Heart right ventricle (tissue), 16 donors: Measurements from ENCODE around the gene LRR1. TPM values are rescaled to one million over a fixed set of nuclear protein-coding genes. Genes with fewer than 3 reads are reported as not detected.

ENCODE experiments used
- ATAC-seq, 8 donors: fragments of 200-7000 bp; cut with Tn5 transposase; one replicate each; pipeline ENCODE4 v1.9.1; 2020; ENCODE audit warnings: mild to moderate bottlenecking in 8 of 8, moderate library complexity in 8 of 8, moderate number of reproducible peaks in 1 of 8
- DNase-seq, 2 donors: peaks; one replicate each; pipeline ENCODE4 v3.0.0-alpha.2; 2020
- H3K27ac ChIP-seq, 10 donors: fragments of 200-600 bp; sonication (generic) in 2 of 10; one replicate each; pipeline versions ENCODE4 v1.5.0 to v1.8.0; 2020 to 2022; ENCODE audit warnings: mild to moderate bottlenecking in 3 of 10
- H3K27me3 ChIP-seq, 7 donors: fragments of 200-600 bp; one replicate each; pipeline ENCODE4 v1.8.0; 2021 to 2022; ENCODE audit warnings: mild to moderate bottlenecking in 2 of 7
- H3K36me3 ChIP-seq, 9 donors: fragments of 200-600 bp; sonication (generic) in 1 of 9; one replicate each; pipeline versions ENCODE4 v1.5.0 to v1.8.0; 2020 to 2022; ENCODE audit warnings: mild to moderate bottlenecking in 2 of 9
- H3K4me1 ChIP-seq, 9 donors: fragments of 200-600 bp; sonication (generic) in 1 of 9; one replicate each; pipeline versions ENCODE4 v1.5.0 to v1.8.0; 2020 to 2022; ENCODE audit warnings: mild to moderate bottlenecking in 4 of 9
- H3K4me3 ChIP-seq, 10 donors: fragments of 200-600 bp; sonication (generic) in 2 of 10; one replicate each; pipeline versions ENCODE4 v1.5.0 to v1.8.0; 2020 to 2022; ENCODE audit warnings: mild to moderate bottlenecking in 7 of 10, moderate library complexity in 2 of 10
- H3K9me3 ChIP-seq, 11 donors: fragments of 200-600 bp in 10 of 11; sonication (generic) in 2 of 11; one replicate each; pipeline versions ENCODE4 v1.5.0 to v1.8.0; 2013 to 2022; ENCODE audit warnings: mild to moderate bottlenecking in 2 of 11, control low read depth in 1 of 11, moderate library complexity in 1 of 11
- CTCF ChIP-seq, 9 donors: fragments of 200-600 bp; sonication (generic) in 2 of 9; IDR thresholded peaks; one replicate each; pipeline versions ENCODE4 v1.5.0 to v1.8.0; 2021 to 2022; ENCODE audit warnings: antibody characterized with exemption in 9 of 9, mild to moderate bottlenecking in 5 of 9, moderate library complexity in 1 of 9
- WGBS, 2 donors: extraction: QIAGEN DNeasy Blood & Tissue Kit; methylation state at CpG; one replicate each; pipeline ENCODE4 v1.1.7; 2013; ENCODE audit warnings: inconsistent platforms in 1 of 2; 5-methylcytosine and 5-hydroxymethylcytosine counted together
- intact Hi-C, 10 donors: fragments of 100-400 bp; cut with DNase I; formaldehyde crosslinking; loops; one replicate each; pipeline versions ENCODE4 v1.11.1 to v1.14.2; 2022
- polyA plus RNA-seq, 2 donors: library from polyadenylated mRNA; stranded (reverse); fragments of 200-250 nt; gene quantifications; one replicate each; pipeline ENCODE4 v1.2.3, GENCODE V29; 2013
- total RNA-seq, 10 donors: library from RNA; stranded (reverse); fragmentation: NEBNext Ultra II Directional in 3 of 10; extraction: Animal tissue kit (Norgen Biotek cat#: 25700) in 3 of 10; gene quantifications; one replicate each; pipeline versions ENCODE4 v1.2.1 to v1.2.4, GENCODE V29; 2021 to 2023
- donor health status: Arrhythmogenic right ventricular cardiomyopathy.
- donor health status: ischemic (EF 13 %, LVEDD 7.1; RV severe dilation, severe dysfunction).
- donor health status: healthy with polysubstance abuse.
- donor health status: DM: no; HTN: yes; CAD: no.
- donor health status: DM: no; HTN: no; CAD: no.
- donor health status: ischemic (EF 25% LVEDD 6.9; RV normal size, moderate dysfunction).
- donor health status: ischemic (EF 25% LVEDD 5.7; RV mildly dilated, moderate dysfunction).
- donor health status: healthy.
- donor health status: DM: yes; HTN: yes; CAD: no.
- donor health status: Ischemic cardiomyopathy.
- donor health status: ischemic (EF 35%, LVEDD 5.7; RV mildly dilated, moderate dysfunction).
- donor health status: nonischemic (EF 11% LVEDD 7.7; RV severe dilation, severe dysfunction).
- donor health status: DM: yes; HTN: yes; CAD: no.
- donor health status: PGD.
- donor health status: ischemic (EF 29% LVEDD 5.4; RV normal size, mild dysfunction).
- donor health status: nonischemic (EF 23%, LVEDD 6.1; RV moderate dilation, normal function).

Gene LRR1
- total and polyA plus RNA-seq, 12 donors = 2.7 to 38.4 (median 6.5) TPM

GRCh38 chr14:49578141-49578540 is 20.6 kb upstream of the LRR1 start:
- Histone ChIP-seq H3K9me3 (no peaks in the 10 kb centered on the region), H3K4me3 (no peak overlapping the region), H3K36me3 (peaks cover 0 to 58% (median 14%) of the 10 kb centered on the region in 9 donors), H3K27me3 (no peaks in the 10 kb centered on the region), H3K4me1 (peaks cover 0 to 15% (median 1%) of the 10 kb centered on the region in 9 donors), H3K27ac (no peak overlapping the region)
- intact Hi-C loops = no loop called here
- no peak for TF ChIP-seq CTCF (IDR thresholded peaks at IDR 0.05)
- ATAC-seq = no peak
- DNase-seq = no peak
- 100% methylated on average over 1 of the region's 1 CpG for WGBS, 2 donors

DNA sequence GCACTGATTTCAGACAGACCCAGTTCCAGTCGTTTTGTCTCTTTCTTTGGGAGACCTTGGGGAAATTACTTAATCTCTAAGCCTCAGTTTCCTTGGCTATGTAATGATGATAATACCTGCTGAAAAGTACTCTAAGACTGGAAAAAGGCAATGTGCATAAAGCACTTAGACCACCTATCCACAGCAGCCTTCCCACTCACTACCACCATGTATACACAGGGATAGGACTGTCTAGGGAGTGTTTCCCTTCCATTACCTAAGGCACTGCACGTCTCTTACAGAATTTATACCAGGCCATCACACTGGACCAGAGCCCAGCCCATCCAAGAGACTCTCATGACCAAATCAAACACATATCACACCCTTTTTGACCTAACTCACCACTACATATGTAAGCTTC is 18.9 kb upstream of the LRR1 start:
- Histone ChIP-seq H3K9me3 (no peaks in the 10 kb centered on the region), H3K27me3 (no peaks in the 10 kb centered on the region), H3K4me3 (no peak overlapping the region), H3K36me3 (peaks cover 0 to 63% (median 18%) of the 10 kb centered on the region in 9 donors), H3K4me1 (peaks cover 2 to 32% (median 14%) of the 10 kb centered on the region in 9 donors), H3K27ac (no peak overlapping the region)
- intact Hi-C loops = no loop called here
- no peak for TF ChIP-seq CTCF (IDR thresholded peaks at IDR 0.05)
- DNase-seq (no peak), ATAC-seq (no peak)
- WGBS, 2 donors = 82 to 89% methylated on average over 2 of the region's 2 CpGs

DNA sequence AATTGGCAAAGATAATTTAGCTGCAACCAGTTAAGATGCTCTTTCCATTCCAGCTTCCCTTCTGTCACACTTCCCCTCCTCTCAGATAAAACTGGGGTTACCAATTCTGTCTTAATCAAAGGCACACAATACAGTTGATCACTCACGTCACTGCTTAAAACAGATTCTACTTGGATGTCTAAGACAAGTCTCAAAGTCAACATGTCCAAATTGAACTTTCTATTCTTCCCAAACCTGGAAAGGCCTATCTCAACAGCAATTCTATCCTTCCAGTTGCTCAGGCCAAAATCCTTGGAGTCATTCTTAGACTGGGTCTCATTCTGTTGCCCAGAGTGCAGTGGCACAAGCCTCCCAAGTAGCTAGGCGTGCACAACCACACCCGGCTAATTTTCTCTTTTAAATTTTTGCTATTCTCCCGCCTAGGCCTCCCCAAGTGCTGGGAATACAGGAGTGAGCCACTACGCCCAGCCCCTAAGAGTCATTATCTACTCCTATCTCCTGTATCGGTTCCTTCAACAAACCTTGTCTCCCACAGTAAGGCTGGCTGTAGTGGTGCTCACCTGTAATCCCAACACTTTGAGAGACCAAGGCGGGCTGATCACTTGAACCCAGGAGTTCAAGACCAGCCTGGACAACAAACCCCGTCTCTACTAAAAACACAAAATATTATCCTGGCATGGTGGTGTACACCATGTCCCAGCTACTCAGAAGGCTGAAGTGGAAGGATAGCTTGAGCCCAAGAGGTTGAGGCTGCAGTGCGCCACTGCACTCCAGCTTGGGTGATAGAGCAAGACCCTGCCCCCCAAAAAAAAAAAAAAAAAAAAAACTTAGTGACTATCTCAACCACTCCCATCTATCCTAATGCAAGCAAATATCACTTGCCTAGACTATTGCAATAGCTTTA is 17.3 kb upstream of the LRR1 start:
- Histone ChIP-seq H3K27me3 (no peaks in the 10 kb centered on the region), H3K4me1 (peaks cover 4 to 38% (median 20%) of the 10 kb centered on the region in 9 donors), H3K27ac (no peak overlapping the region), H3K9me3 (no peaks in the 10 kb centered on the region), H3K36me3 (peaks cover 0 to 49% (median 14%) of the 10 kb centered on the region in 9 donors), H3K4me3 (no peak overlapping the region)
- WGBS, 2 donors = 85 to 92% methylated on average over 9 of the region's 9 CpGs
- no peak for TF ChIP-seq CTCF (IDR thresholded peaks at IDR 0.05)
- ATAC-seq = no peak
- no peak for DNase-seq
- intact Hi-C loops = no loop called here

GRCh38 chr14:49582113-49582977 is 16.4 kb upstream of the LRR1 start:
- no peak for TF ChIP-seq CTCF (IDR thresholded peaks at IDR 0.05)
- 88 to 91% methylated on average over 4 of the region's 4 CpGs for WGBS, 2 donors
- intact Hi-C loops = no loop called here
- no peaks in the 10 kb centered on the region for H3K9me3 ChIP-seq
- H3K27me3 ChIP-seq = no peaks in the 10 kb centered on the region
- ATAC-seq = no peak
- H3K4me1 ChIP-seq = peaks cover 4 to 43% (median 20%) of the 10 kb centered on the region in 9 donors
- H3K4me3 ChIP-seq = no peak overlapping the region
- no peak for DNase-seq
- H3K36me3 ChIP-seq = peaks cover 0 to 41% (median 8%) of the 10 kb centered on the region in 9 donors
- no peak overlapping the region for H3K27ac ChIP-seq
